Measurements from ENCODE around the gene HTRA2. TPM values are rescaled to one million over a fixed set of nuclear protein-coding genes. Genes with fewer than 3 reads are reported as not detected.

The HTRA2 gene
- total RNA-seq, 1 experiment from 2014 or later = 24.9 TPM

- Histone ChIP-seq H3K4ac (ENCODE audit: low read depth, low read length) (no peak overlapping the region), H2AK5ac (ENCODE audit: insufficient read length, low read length) (no peak overlapping the region), H3K56ac (ENCODE audit: insufficient read length, low read depth, low read length) (no peak overlapping the region), H3K23ac (ENCODE audit: insufficient read length, low read depth, low read length) (no peak overlapping the region), H3K27ac (ENCODE audit: insufficient read length, low read depth, low read length) (no peak overlapping the region), H3K14ac (ENCODE audit: insufficient read depth, low read length) (no peak overlapping the region), H3T11ph (ENCODE audit: low read length) (no peak overlapping the region), H2BK20ac (ENCODE audit: low read depth, low read length, poor library complexity, severe bottlenecking) (no peak overlapping the region), H4K20me1 (ENCODE audit: control insufficient read depth, insufficient read depth, insufficient read length) (no peaks in the 10 kb centered on the region), H3K23me2 (ENCODE audit: insufficient read length, low read depth, low read length, poor library complexity, severe bottlenecking) (peaks cover 35% of the 10 kb centered on the region), H4K91ac (ENCODE audit: insufficient read length, low read depth, low read length) (no peak overlapping the region), H4K5ac (ENCODE audit: insufficient read length, low read depth, low read length) (no peak overlapping the region), H4K8ac (replicated peaks; ENCODE audit: insufficient read length, low read depth, low read length) (no peak overlapping the region), H3K79me1 (ENCODE audit: insufficient read depth, low read depth, low read length, poor library complexity, severe bottlenecking) (no peaks in the 10 kb centered on the region), H3K18ac (ENCODE audit: insufficient read length, low read depth, low read length) (no peak overlapping the region), H2BK15ac (ENCODE audit: low read depth, low read length) (no peak overlapping the region), H3K4me1 (ENCODE audit: insufficient read depth, low read length) (peaks cover 4% of the 10 kb centered on the region; the same call in 1 of the 2 replicates), H2AFZ (ENCODE audit: low read length) (no peak overlapping the region), H3K79me2 (ENCODE audit: insufficient read depth, low read length) (no peaks in the 10 kb centered on the region), H3K4me2 (ENCODE audit: insufficient read depth, insufficient read length, low read length) (peak overlapping the region; percentile 54), H2BK5ac (ENCODE audit: insufficient read length, low read length) (no peak overlapping the region), H2BK12ac (ENCODE audit: insufficient read length, low read depth, low read length) (no peak overlapping the region), H2BK120ac (ENCODE audit: low read depth, low read length, poor library complexity, severe bottlenecking) (no peak overlapping the region), H3K9me3 (ENCODE audit: control insufficient read depth, low read depth, low read length) (no peaks in the 10 kb centered on the region), H3K9ac (ENCODE audit: extremely low read depth, insufficient read length, low read length) (no peak overlapping the region), H3K27me3 (ENCODE audit: insufficient read depth, low read length) (peaks cover 73% of the 10 kb centered on the region)
- peak; percentile 82 for DNase-seq
- Mint-ChIP-seq H3K36me3 (ENCODE audit: insufficient read depth in 1 of 3, low read depth in 3 of 3) (peaks cover 24 to 33% (median 24%) of the 10 kb centered on the region in 3 experiments), H3K9me3 (peaks cover 3 to 5% of the 10 kb centered on the region in 2 experiments; a peak in 3 of 5 replicates), H3K27ac (no peak overlapping the region), H3K4me3 (peak overlapping the region; percentile 72 to 85), H3K4me1 (peaks cover 56 to 65% of the 10 kb centered on the region in 2 experiments), H3K27me3 (ENCODE audit: low read depth) (peaks cover 83% of the 10 kb centered on the region)
- WGBS (ENCODE audit: extremely low coverage, insufficient read length, low lambda C conversion rate) = no CpG with 5 or more reads among the region's 67 CpGs
- peak; percentile 36; the same call in 2 of the 3 replicates for TF ChIP-seq CTCF (conservative IDR thresholded peaks at IDR 0.05)
Observed at GRCh38 chr2:74502720-74503505, 26.8 kb upstream of the HTRA2 start.
